Panc1 (cell line): Measurements from ENCODE around the gene ELP1. TPM values are rescaled to one million over a fixed set of nuclear protein-coding genes. Genes with fewer than 3 reads are reported as not detected.

Source experiments
- ATAC-seq: fragments of 200-7000 bp; cut with Tn5 transposase; 2 replicates; pipeline ENCODE4 v1.9.1; 2020; ENCODE audit warnings: mild to moderate bottlenecking, moderate library complexity
- BruUV-seq: library from RNA; stranded (reverse); fragments of 400-500 nt; replicated peaks from 2 replicates; lab custom pipeline; 2021; lab: Mats Ljungman, UMichigan
- CTCF ChIA-PET: fragments of 300-600 bp; sonication (Branson Sonifier 250); formaldehyde crosslinking; loops from one replicate; lab custom pipeline; 2022; ENCODE audit warnings: antibody characterized with exemption; lab: Charles Lee
- POLR2A ChIA-PET: fragments of 300-600 bp; sonication (Branson Sonifier 250); formaldehyde crosslinking; loops from one replicate; lab custom pipeline; 2022; ENCODE audit warnings: antibody characterized with exemption; lab: Charles Lee
- DNase-seq: peaks from one replicate; pipeline ENCODE4 v3.0.0-alpha.2; 2010; ENCODE audit warnings: low read depth, low spot score
- H3K27ac ChIP-seq: 2 replicates; pipeline ENCODE4 v1.5.1; 2011; ENCODE audit warnings: mild to moderate bottlenecking, low read length, inconsistent platforms
- H3K27me3 ChIP-seq: fragments of 200-500 bp; sonication (Bioruptor generic); 2 replicates; pipeline ENCODE4 v1.6.0; 2014; ENCODE audit warnings: low read length, inconsistent platforms; ENCODE audit not compliant: control insufficient read depth, insufficient read depth
- H3K36me3 ChIP-seq: fragments of 200-500 bp; sonication (Bioruptor generic); 2 replicates; pipeline ENCODE4 v1.5.1; 2014; ENCODE audit warnings: inconsistent platforms, mild to moderate bottlenecking, low read length, moderate library complexity; ENCODE audit not compliant: control insufficient read depth, insufficient read depth
- H3K4me1 ChIP-seq: 2 replicates; pipeline ENCODE4 v1.5.1; 2011; ENCODE audit warnings: inconsistent platforms, mild to moderate bottlenecking, low read length, moderate library complexity; ENCODE audit not compliant: control insufficient read depth, insufficient read depth
- H3K4me3 ChIP-seq, 2 experiments: 2 replicates each; pipeline ENCODE4 v1.5.1; 2011 to 2012; ENCODE audit warnings: low read depth in 2 of 2, low read length in 2 of 2, mild to moderate bottlenecking in 2 of 2, inconsistent platforms in 1 of 2, moderate library complexity in 1 of 2
- H3K9me3 ChIP-seq: fragments of 200-500 bp; sonication (Bioruptor generic); 2 replicates; pipeline ENCODE4 v1.5.1; 2014; ENCODE audit warnings: low read depth, mild to moderate bottlenecking, inconsistent platforms, low read length, moderate library complexity; ENCODE audit not compliant: control insufficient read depth, insufficient read depth
- CTCF ChIP-seq: fragments of 450-650 bp; IDR thresholded peaks from 2 replicates; pipeline ENCODE4 v1.5.1; 2017; ENCODE audit warnings: mild to moderate bottlenecking
- POLR2AphosphoS5 ChIP-seq: IDR thresholded peaks from 2 replicates; pipeline ENCODE4 v1.6.1; 2012; ENCODE audit warnings: mild to moderate bottlenecking, low read depth, low read length, moderate library complexity
- SIN3A ChIP-seq: IDR thresholded peaks from 2 replicates; pipeline ENCODE4 v1.6.1; 2012; ENCODE audit warnings: low read depth, mild to moderate bottlenecking, low read length, moderate library complexity, borderline replicate concordance; ENCODE audit not compliant: insufficient read depth
- TCF7L2 ChIP-seq: IDR thresholded peaks from 2 replicates; pipeline ENCODE4 v1.6.1; 2011; ENCODE audit warnings: mild to moderate bottlenecking, low read depth, low read length, inconsistent platforms
- in situ Hi-C: cut with HindIII; loops from 2 replicates; pipeline ENCODE4 v1.10.0; 2016; ENCODE audit warnings: low sequenced_read_pairs, low pct_unique_long_range_greater_than_20kb
- intact Hi-C: fragments of 100-400 bp; cut with micrococcal nuclease; formaldehyde crosslinking; loops from one replicate; pipeline ENCODE4 v1.10.0; 2022; ENCODE audit not compliant: unreplicated experiment
- total RNA-seq: library from RNA; stranded (reverse); gene quantifications from one replicate; pipeline ENCODE4 v1.2.1, GENCODE V29; 2021; ENCODE audit not compliant: unreplicated experiment
- TF ChIP-seq, protein P1 (sequence below), 2 experiments: IDR thresholded peaks; 2 replicates each; pipeline ENCODE4 v1.6.1; 2011 to 2012; ENCODE audit warnings: low read depth in 2 of 2, control low read depth in 1 of 2, low read length in 1 of 2, mild to moderate bottlenecking in 1 of 2, moderate library complexity in 1 of 2; ENCODE audit not compliant: insufficient read depth in 1 of 2

Gene ELP1
- total RNA-seq, 1 experiment from 2014 or later = 17.1 TPM

GRCh38 chr9:108852079-108852478 is 81.8 kb downstream of the ELP1 start:
- no peak for DNase-seq
- H3K4me1 ChIP-seq = no peaks in the 10 kb centered on the region
- intact Hi-C loops = no loop called here
- ChIA-PET POLR2A (no interaction called here), CTCF (no interaction called here)
- no peaks in the 10 kb centered on the region for H3K27me3 ChIP-seq
- no TSS peak for BruUV-seq
- no peak for ATAC-seq
- in situ Hi-C loops = no loop called here
- no peak for TF ChIP-seq TCF7L2
- TF ChIP-seq, protein P1, sequence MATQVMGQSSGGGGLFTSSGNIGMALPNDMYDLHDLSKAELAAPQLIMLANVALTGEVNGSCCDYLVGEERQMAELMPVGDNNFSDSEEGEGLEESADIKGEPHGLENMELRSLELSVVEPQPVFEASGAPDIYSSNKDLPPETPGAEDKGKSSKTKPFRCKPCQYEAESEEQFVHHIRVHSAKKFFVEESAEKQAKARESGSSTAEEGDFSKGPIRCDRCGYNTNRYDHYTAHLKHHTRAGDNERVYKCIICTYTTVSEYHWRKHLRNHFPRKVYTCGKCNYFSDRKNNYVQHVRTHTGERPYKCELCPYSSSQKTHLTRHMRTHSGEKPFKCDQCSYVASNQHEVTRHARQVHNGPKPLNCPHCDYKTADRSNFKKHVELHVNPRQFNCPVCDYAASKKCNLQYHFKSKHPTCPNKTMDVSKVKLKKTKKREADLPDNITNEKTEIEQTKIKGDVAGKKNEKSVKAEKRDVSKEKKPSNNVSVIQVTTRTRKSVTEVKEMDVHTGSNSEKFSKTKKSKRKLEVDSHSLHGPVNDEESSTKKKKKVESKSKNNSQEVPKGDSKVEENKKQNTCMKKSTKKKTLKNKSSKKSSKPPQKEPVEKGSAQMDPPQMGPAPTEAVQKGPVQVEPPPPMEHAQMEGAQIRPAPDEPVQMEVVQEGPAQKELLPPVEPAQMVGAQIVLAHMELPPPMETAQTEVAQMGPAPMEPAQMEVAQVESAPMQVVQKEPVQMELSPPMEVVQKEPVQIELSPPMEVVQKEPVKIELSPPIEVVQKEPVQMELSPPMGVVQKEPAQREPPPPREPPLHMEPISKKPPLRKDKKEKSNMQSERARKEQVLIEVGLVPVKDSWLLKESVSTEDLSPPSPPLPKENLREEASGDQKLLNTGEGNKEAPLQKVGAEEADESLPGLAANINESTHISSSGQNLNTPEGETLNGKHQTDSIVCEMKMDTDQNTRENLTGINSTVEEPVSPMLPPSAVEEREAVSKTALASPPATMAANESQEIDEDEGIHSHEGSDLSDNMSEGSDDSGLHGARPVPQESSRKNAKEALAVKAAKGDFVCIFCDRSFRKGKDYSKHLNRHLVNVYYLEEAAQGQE (IDR thresholded peaks at IDR 0.05; ENCODE audit: insufficient read depth in 1 of 2, low read depth in 2 of 2, low read length in 1 of 2) = no peak
- no peak for TF ChIP-seq CTCF
- TF ChIP-seq SIN3A = no peak
- no peak for TF ChIP-seq POLR2AphosphoS5
- H3K36me3 ChIP-seq = no peaks in the 10 kb centered on the region
- no peak overlapping the region for H3K4me3 ChIP-seq
- no peak overlapping the region for H3K27ac ChIP-seq
- H3K9me3 ChIP-seq = no peaks in the 10 kb centered on the region

GRCh38 chr9:108851138-108851537 is 82.8 kb downstream of the ELP1 start:
- Histone ChIP-seq H3K27me3 (no peaks in the 10 kb centered on the region), H3K36me3 (no peaks in the 10 kb centered on the region), H3K4me1 (no peaks in the 10 kb centered on the region), H3K9me3 (no peaks in the 10 kb centered on the region), H3K4me3 (no peak overlapping the region), H3K27ac (no peak overlapping the region)
- DNase-seq (no peak), ATAC-seq (no peak)
- TF ChIP-seq CTCF = no peak
- TF ChIP-seq SIN3A = no peak
- no peak for TF ChIP-seq POLR2AphosphoS5
- no peak for TF ChIP-seq TCF7L2
- TF ChIP-seq, protein P1 (IDR thresholded peaks at IDR 0.05; ENCODE audit: insufficient read depth in 1 of 2, low read depth in 2 of 2, low read length in 1 of 2) = no peak
- intact Hi-C loops = no loop called here
- ChIA-PET CTCF (no interaction called here), POLR2A (no interaction called here)
- BruUV-seq = no TSS peak
- in situ Hi-C loops = no loop called here
